Measurements from ENCODE around the gene HSPA14. TPM values are rescaled to one million over a fixed set of nuclear protein-coding genes. Genes with fewer than 3 reads are reported as not detected.

HSPA14 gene
- total RNA-seq, 4 donors from 2014 or later, result 3.6 to 9.2 (median 5.9) TPM

DNA sequence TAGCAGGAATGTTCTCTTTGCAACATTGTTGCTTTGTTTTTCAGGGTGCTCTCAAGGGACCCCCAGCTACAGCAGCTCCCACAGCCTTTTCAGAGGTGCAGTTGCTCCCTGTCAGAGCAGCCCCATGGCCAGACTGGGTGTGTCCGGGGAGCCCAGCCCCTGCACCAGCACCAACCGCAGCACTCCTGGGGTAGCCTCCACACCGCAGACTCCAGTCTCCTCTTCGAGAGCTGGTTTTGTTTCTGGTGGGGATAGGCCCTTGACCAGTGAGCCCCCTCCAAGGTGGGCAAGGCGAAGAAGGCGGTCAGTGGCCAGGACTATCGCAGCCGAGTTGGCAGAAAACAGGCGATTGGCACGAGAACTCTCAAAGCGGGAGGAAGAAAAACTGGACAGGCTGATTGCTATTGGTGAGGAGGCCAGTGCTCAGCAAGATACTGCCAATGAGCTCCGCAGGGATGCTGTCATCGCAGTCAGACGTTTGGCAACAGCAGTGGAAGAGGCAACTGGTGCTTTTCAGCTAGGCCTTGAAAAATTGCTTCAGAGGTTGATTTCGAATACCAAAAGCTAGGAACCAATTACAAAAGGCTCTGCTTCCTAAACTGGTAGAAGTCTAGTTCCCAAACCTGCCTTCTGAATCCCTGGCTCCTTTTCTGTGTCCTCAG, 5.4 kb downstream of the HSPA14 start:
- intact Hi-C loops (cut with DNase I; ENCODE audit: low total_unique reads), result no loop called here
- no peak for TF ChIP-seq POLR2A (IDR thresholded peaks at IDR 0.05)
- TF ChIP-seq, protein P1, sequence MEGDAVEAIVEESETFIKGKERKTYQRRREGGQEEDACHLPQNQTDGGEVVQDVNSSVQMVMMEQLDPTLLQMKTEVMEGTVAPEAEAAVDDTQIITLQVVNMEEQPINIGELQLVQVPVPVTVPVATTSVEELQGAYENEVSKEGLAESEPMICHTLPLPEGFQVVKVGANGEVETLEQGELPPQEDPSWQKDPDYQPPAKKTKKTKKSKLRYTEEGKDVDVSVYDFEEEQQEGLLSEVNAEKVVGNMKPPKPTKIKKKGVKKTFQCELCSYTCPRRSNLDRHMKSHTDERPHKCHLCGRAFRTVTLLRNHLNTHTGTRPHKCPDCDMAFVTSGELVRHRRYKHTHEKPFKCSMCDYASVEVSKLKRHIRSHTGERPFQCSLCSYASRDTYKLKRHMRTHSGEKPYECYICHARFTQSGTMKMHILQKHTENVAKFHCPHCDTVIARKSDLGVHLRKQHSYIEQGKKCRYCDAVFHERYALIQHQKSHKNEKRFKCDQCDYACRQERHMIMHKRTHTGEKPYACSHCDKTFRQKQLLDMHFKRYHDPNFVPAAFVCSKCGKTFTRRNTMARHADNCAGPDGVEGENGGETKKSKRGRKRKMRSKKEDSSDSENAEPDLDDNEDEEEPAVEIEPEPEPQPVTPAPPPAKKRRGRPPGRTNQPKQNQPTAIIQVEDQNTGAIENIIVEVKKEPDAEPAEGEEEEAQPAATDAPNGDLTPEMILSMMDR (IDR thresholded peaks at IDR 0.05), result no peak
- no peak for DNase-seq (ENCODE audit: low spot score in 2 of 2)
- 93 to 94% methylated on average over 15 of the region's 15 CpGs for WGBS, 2 donors
- H3K4me3 ChIP-seq (ENCODE audit: low read depth, poor library complexity, severe bottlenecking), result no peak overlapping the region

DNA sequence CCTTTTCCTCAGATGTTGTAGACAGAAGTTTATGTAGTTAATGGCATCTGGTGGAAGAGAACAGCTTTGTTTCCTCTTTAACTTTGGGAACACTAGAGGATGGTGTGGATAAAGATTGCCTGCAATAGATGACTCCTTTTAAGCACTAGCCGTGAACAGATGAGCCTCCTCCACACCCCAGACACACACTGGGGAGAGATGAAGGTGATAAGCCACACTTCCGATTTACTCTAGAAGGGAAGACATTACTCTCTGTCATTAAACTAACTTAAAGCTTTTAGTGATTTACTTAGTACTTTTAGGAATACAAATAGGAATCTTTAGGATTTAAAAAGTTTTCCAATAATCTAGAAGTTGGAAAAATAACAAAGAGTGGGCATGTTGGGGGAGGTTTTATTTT, 6.8 kb downstream of the HSPA14 start:
- no peak for TF ChIP-seq POLR2A (IDR thresholded peaks at IDR 0.05)
- TF ChIP-seq, protein P1 (IDR thresholded peaks at IDR 0.05), result no peak
- DNase-seq (ENCODE audit: low spot score in 2 of 2), result no peak
- intact Hi-C loops (cut with DNase I; ENCODE audit: low total_unique reads), result no loop called here
- no peak overlapping the region for H3K4me3 ChIP-seq (ENCODE audit: low read depth, poor library complexity, severe bottlenecking)
- 86 to 92% methylated on average over 2 of the region's 2 CpGs for WGBS, 2 donors

DNA sequence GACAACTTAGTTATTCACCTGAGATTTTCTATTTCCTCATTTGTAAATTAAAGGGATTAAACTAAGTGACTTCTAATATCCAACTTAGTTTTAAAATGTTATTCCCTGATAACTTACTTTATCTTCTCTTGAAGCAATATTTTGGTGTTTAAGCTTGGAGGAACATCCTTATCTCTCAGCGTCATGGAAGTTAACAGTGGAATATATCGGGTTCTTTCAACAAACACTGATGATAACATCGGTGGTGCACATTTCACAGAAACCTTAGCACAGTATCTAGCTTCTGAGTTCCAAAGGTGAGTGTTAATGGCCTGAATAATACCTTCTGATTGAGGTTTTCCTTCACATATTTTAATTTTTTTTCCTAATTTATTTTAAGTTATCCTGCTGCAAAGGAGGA, 14.1 kb downstream of the HSPA14 start:
- TF ChIP-seq, protein P1 (IDR thresholded peaks at IDR 0.05), result no peak
- no peak for TF ChIP-seq POLR2A (IDR thresholded peaks at IDR 0.05)

DNA sequence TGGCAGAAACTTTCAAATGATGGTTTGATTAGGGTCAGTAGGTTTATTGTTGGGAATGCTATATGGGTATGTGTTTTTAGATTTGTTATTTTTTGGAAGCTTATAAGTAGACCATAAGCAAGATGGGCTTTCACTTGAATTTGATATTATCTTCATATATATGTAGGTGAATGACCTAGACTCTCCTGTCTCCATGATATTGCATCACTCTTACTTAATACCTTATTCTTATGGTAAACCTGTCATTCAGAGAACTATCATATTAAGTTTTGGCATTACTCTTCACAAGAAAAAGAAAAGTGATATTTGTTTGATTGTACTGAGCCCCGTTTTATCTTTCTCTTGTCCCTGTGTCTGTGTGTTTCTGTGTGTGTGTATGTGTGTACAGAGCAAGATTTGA, 17.3 kb downstream of the HSPA14 start:
- no peak overlapping the region for H3K4me3 ChIP-seq (ENCODE audit: low read depth, poor library complexity, severe bottlenecking)
- no peak for TF ChIP-seq POLR2A (IDR thresholded peaks at IDR 0.05)
- TF ChIP-seq, protein P1 (IDR thresholded peaks at IDR 0.05), result no peak
- intact Hi-C loops (cut with DNase I; ENCODE audit: low total_unique reads), result no loop called here
- no peak for DNase-seq (ENCODE audit: low spot score in 2 of 2)
- 90 to 91% methylated on average over 1 of the region's 1 CpG for WGBS, 2 donors

More for the DNA sequence above, 14.1 kb downstream of the HSPA14 start:
- no peak for DNase-seq (ENCODE audit: low spot score in 2 of 2)
- no peak overlapping the region for H3K4me3 ChIP-seq (ENCODE audit: low read depth, poor library complexity, severe bottlenecking)
- WGBS, 2 donors, result 93 to 97% methylated on average over 3 of the region's 3 CpGs
- intact Hi-C loops (cut with DNase I; ENCODE audit: low total_unique reads), result no loop called here

DNA sequence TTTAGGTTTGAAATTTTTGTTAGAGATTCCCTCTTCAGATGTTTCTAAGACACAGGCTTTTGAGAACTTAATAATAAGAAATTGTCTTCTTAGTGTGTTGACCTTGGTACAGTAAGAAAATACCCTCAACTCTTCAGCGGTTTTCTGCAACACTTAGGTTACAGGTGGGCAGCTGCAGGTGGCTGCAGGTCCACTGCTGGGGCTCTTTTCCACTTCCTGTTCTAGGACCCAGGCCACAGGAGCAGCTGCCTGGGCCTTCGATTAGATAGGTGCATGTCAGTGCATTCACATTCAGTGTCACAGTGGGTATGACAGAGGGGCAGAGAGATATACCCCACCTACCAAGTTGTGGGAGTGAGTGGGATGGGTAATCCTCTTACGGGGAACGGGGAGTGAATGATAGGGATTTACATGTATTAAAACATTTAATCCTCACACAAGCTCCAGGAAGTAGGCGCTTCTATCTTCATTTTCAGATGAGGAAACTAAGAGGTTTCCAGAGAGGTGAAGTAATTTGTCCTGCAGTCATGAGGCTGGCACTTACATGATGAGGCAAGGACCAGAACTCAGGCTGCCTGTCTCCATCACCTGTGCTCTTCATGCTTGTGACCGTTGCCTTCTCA, 20.3 kb downstream of the HSPA14 start:
- no peak for DNase-seq (ENCODE audit: low spot score in 2 of 2)
- 89 to 96% methylated on average over 6 of the region's 6 CpGs for WGBS, 2 donors
- no peak for TF ChIP-seq POLR2A (IDR thresholded peaks at IDR 0.05)
- TF ChIP-seq, protein P1 (IDR thresholded peaks at IDR 0.05), result no peak
- intact Hi-C loops (cut with DNase I; ENCODE audit: low total_unique reads), result no loop called here
- H3K4me3 ChIP-seq (ENCODE audit: low read depth, poor library complexity, severe bottlenecking), result no peak overlapping the region
